Pons (tissue), 1 donor: Measurements from ENCODE around the gene ST6GALNAC1.
"Not testable (repeated sequence)": the region's sequence is repeated elsewhere in the genome, so short reads cannot be mapped to it uniquely, and the experiment has no call there.

Experiments
- DNase-seq: peaks from one replicate; pipeline ENCODE4 v3.0.0-alpha.2; 2016; ENCODE audit warnings: low spot score

ST6GALNAC1 gene

GRCh38 chr17:76612465-76612864 is 31.1 kb downstream of the ST6GALNAC1 start:
- no peak for DNase-seq

GRCh38 chr17:76611758-76612157 is 31.8 kb downstream of the ST6GALNAC1 start:
- DNase-seq, result no peak

- not testable (repeated sequence) for DNase-seq
Observed at GRCh38 chr17:76611080-76611749, 32.3 kb downstream of the ST6GALNAC1 start.

- not testable (repeated sequence) for DNase-seq
Observed at GRCh38 chr17:76606685-76607084, 36.9 kb downstream of the ST6GALNAC1 start.

DNA sequence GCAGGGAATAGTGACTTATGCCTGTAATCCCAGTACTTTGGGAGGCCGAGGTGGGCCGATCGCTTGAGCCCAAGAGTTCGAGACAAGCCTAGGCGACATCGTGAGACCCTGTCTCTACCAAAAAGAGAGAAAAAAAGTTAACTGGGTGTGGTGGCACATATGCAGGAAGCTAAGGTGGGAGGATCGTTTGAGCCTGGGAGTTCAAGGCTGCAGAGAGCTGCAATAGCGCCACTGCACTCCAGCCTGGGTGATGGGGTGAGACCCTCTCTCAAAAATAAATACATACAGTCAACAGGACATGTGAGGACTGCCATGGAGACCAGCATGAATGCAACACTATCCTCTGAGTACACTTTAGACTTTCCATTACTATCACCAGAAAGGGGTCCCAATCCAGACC is 42.5 kb downstream of the ST6GALNAC1 start:
- DNase-seq, result no peak

- no peak for DNase-seq
Observed at GRCh38 chr17:76599694-76600460, 43.7 kb downstream of the ST6GALNAC1 start.

DNA sequence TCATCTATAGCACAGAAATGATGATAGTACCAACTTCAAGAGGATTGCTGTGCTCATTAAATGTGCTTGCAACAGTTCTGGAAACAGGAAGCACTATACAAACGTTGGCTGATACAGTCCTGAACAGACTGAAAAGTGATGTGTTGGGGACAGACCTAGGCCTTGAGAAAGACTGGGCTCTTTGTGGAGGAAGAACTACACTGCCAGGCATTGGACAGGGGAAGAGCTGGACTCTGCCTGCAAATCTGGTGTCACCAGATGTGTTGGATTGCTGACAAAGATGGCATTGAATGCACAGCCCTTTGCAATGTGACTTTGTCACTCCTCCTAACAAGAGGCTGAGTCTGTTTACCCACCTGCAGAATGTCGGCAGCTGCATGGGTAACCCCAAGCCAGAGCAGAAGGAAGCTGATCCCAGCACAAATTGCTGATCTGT is 45.5 kb downstream of the ST6GALNAC1 start:
- DNase-seq, result peak; percentile 94

GRCh38 chr17:76597156-76598003 is 46.2 kb downstream of the ST6GALNAC1 start:
- no peak for DNase-seq

GRCh38 chr17:76594690-76595089 is 48.9 kb downstream of the ST6GALNAC1 start:
- DNase-seq, result no peak

DNA sequence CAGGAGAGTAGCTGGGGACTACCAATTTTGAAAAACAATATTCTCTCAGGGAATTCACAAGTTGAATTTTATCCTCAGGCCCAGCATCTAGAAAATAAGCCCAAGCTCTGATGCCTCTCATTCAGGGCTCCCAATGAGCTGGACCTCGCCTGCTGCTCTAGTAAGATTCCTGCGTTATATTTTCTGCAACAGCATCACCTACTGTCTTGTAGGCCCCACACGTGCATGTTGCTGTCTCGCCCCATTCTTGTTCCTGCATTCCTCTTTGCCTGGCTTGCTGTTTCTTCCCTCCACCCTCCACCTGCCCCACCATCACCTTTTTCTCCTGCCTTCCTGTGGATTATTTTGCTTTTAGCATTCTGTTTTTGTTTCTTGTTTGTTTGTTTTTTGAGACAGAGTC is 49.6 kb downstream of the ST6GALNAC1 start:
- no peak for DNase-seq

DNA sequence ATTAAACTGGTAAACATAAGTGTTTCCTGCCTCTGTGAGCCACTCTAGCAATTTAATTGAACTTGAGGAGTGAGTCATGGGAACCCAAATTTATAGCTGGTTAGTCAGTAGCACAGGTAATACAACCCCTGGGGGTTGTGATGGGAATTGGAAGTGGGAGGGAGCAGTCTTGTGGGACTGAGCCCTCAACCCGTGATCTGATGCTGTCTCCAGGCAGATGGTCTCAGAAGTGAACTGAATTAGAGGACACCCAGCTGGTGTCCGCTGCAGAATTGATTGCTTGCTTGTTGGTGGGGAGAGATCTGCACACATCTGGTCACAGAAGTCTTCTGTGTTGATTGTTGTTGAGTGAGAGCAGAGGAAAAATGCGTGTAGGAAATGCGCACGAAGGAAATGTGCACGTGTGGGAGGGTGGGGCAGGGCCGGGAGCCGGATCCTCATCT is 50.2 kb downstream of the ST6GALNAC1 start:
- no peak for DNase-seq

- no peak for DNase-seq
Observed at GRCh38 chr17:76588182-76588581, 55.4 kb downstream of the ST6GALNAC1 start.

GRCh38 chr17:76586741-76587487 is 56.6 kb downstream of the ST6GALNAC1 start:
- DNase-seq, result no peak

GRCh38 chr17:76585649-76586593 is 57.6 kb downstream of the ST6GALNAC1 start, which contains the start of gene ST6GALNAC2:
Gene ST6GALNAC2, minus strand, starts transcription at chr17:76585860. Its CDS starts 52 bp downstream, at chr17:76585808.
- no peak for DNase-seq

DNA sequence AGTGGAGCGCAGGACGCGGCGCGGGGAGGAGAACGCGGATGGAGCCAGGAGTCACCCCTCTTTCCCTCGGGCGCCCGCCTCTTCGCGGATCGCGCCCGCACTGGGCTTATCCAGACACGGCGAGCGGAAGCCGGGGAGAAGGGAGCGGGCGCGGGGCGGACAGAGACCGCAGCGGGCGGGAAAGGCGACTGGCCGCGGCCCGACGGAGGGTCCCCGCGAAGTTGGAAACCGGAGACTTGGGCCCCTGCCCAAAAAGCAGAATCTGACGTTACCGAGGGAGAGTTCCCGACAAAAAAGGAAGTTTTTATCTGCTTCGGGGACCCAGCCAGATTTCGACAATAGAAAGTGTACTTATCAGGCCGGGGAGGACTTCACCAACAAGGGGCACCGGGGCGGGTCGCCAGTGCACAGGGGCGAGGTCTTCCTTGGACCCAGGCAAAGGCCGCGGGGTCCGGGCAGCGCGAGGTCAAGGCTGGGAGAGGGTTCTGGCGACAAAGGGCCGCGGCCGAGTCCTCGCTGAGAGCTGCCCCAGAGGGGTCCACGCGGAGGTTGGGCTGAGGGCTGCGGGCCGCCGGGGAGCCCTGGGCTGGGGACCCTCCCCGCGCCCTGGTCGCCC is 58.4 kb downstream of the ST6GALNAC1 start:
- DNase-seq, result no peak

GRCh38 chr17:76584427-76585032 is 59.0 kb downstream of the ST6GALNAC1 start:
- no peak for DNase-seq

DNA sequence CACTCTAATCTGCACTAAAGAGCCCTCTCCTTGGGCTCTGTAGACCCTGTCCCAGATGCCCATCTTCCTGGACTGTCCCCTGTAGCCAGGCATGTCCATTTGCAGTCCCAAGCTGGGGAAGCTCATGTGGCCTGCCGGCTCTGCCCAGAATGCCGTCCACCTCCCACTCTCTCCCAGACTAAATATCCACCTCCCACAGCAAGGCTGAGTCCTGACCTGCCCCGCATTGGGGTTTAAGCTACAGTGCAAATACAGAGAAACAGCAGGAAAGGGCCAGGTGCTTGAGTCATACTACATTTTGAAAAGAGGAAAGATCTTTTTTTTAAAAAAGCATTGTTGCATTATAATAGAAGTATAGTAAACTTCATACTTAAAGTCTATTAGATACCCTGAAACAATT is 60.9 kb downstream of the ST6GALNAC1 start:
- no peak for DNase-seq

- no peak for DNase-seq
Observed at GRCh38 chr17:76581515-76581914, 62.0 kb downstream of the ST6GALNAC1 start.

DNA sequence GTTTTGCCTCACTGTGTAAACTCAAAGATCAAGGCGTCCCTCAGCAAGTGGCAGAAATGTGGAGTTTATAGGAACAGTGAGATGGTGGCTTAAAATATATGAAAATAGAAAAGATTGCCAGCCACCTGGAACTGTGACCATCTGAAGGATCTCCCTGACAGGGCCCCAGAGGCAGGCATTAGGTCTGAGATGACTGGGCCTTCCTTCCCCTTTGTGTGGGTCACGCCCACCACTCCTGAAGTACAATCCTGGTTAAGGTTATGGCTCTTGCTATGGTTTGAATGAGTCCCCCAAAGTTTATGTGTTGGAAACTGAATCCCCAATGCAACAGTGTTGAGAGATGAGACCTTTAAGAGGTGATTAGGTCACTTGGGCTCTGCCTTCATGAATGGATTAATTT is 64.3 kb downstream of the ST6GALNAC1 start:
- DNase-seq, result no peak

- DNase-seq, result no peak
Observed at GRCh38 chr17:76578376-76578775, 65.2 kb downstream of the ST6GALNAC1 start.
